NCI-H2107 treated with DMSO at 0.1 percent for 48 hours (cell line): ENCODE measurements around the gene CACTIN.
"Not testable (repeated sequence)": the region's sequence is repeated elsewhere in the genome, so short reads cannot be mapped to it uniquely, and the experiment has no call there.

ENCODE experiments used
- DNase-seq: peaks from one replicate; lab custom pipeline; 2025; ENCODE audit not compliant: unreplicated experiment; lab: John Stamatoyannopoulos, UW

Gene CACTIN

GRCh38 chr19:3590991-3591659 lies 35.5 kb downstream of the CACTIN start:
- DNase-seq, result no peak

GRCh38 chr19:3589949-3590348 lies 36.6 kb downstream of the CACTIN start:
- no peak for DNase-seq

- no peak for DNase-seq
Measured at GRCh38 chr19:3589439-3589838, 37.2 kb downstream of the CACTIN start.

GRCh38 chr19:3586707-3587346 lies 39.8 kb downstream of the CACTIN start:
- no peak for DNase-seq

GRCh38 chr19:3586127-3586626 lies 40.4 kb downstream of the CACTIN start:
- no peak for DNase-seq

- DNase-seq, result no peak
Measured at GRCh38 chr19:3585301-3586126, 41.1 kb downstream of the CACTIN start, which contains the start of gene GIPC3. Gene GIPC3, plus strand, starts transcription at chr19:3585478. Its CDS starts 120 bp downstream, at chr19:3585598.

- not testable (repeated sequence) for DNase-seq
Measured at GRCh38 chr19:3584036-3584802, 42.4 kb downstream of the CACTIN start.

GRCh38 chr19:3581792-3582191 lies 44.8 kb downstream of the CACTIN start:
- not testable (repeated sequence) for DNase-seq

- DNase-seq, result no peak
Measured at GRCh38 chr19:3580156-3580934, 46.2 kb downstream of the CACTIN start.

- DNase-seq, result no peak
Measured at GRCh38 chr19:3578390-3578789, 48.2 kb downstream of the CACTIN start.

- DNase-seq, result no peak
Measured at GRCh38 chr19:3577723-3578344, 48.8 kb downstream of the CACTIN start.

- DNase-seq, result no peak
Measured at GRCh38 chr19:3576696-3577443, 49.7 kb downstream of the CACTIN start.

GRCh38 chr19:3575949-3576673 lies 50.5 kb downstream of the CACTIN start:
- DNase-seq, result no peak

- DNase-seq, result no peak
Measured at GRCh38 chr19:3575260-3575741, 51.3 kb downstream of the CACTIN start.

GRCh38 chr19:3573858-3574637 lies 52.5 kb downstream of the CACTIN start:
- peak; percentile 30 for DNase-seq

- no peak for DNase-seq
Measured at GRCh38 chr19:3573162-3573857, 53.3 kb downstream of the CACTIN start.

GRCh38 chr19:3572855-3573161 lies 53.8 kb downstream of the CACTIN start, which contains the start of gene HMG20B:
Gene HMG20B, plus strand, starts transcription at chr19:3572944. Its CDS starts 366 bp downstream, at chr19:3573310.
- DNase-seq, result no peak
